PC-3 (cell line): ENCODE data around the gene AFDN.

Experiments
- EZH2phosphoT487 ChIP-seq: fragments of 300-600 bp; sonication (generic); IDR thresholded peaks from 2 replicates; pipeline ENCODE4 v1.6.1; 2018; ENCODE audit warnings: mild to moderate bottlenecking, antibody characterized with exemption, low read length, borderline replicate concordance
- TF ChIP-seq, protein P1 (sequence below): fragments of 300-600 bp; sonication (generic); conservative IDR thresholded peaks from 2 replicates; pipeline ENCODE4 v1.5.1; 2017; ENCODE audit warnings: antibody characterized with exemption, low read depth, mild to moderate bottlenecking, low read length

DNA sequence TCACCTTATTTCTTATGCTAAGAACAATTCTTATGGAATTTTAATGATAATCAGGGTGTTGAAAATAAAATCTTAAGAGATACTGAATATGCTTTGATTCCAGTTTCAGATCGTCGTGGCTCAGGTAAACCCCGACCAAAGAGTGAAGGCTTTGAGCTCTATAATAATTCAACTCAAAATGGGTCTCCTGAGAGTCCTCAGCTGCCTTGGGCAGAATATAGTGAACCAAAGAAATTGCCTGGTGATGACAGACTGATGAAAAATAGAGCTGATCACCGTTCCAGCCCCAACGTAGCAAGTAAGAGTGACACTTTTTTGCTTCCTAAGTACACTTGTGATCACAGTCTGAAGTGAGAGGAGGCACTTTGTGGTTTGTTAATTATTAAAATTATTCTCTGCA, 119.9 kb downstream of the AFDN start:
- TF ChIP-seq, protein P1, sequence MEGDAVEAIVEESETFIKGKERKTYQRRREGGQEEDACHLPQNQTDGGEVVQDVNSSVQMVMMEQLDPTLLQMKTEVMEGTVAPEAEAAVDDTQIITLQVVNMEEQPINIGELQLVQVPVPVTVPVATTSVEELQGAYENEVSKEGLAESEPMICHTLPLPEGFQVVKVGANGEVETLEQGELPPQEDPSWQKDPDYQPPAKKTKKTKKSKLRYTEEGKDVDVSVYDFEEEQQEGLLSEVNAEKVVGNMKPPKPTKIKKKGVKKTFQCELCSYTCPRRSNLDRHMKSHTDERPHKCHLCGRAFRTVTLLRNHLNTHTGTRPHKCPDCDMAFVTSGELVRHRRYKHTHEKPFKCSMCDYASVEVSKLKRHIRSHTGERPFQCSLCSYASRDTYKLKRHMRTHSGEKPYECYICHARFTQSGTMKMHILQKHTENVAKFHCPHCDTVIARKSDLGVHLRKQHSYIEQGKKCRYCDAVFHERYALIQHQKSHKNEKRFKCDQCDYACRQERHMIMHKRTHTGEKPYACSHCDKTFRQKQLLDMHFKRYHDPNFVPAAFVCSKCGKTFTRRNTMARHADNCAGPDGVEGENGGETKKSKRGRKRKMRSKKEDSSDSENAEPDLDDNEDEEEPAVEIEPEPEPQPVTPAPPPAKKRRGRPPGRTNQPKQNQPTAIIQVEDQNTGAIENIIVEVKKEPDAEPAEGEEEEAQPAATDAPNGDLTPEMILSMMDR, result no peak
- TF ChIP-seq EZH2phosphoT487, result no peak
